ENCODE results near the gene PHF21A. TPM values are rescaled to one million over a fixed set of nuclear protein-coding genes. Genes with fewer than 3 reads are reported as not detected.

PHF21A gene
- total and polyA plus RNA-seq, 2 of the 8 experiments (the other 6 are each of a cell fraction or from before 2014, with no cell fraction given) = 17.6 to 40.3 TPM

DNA sequence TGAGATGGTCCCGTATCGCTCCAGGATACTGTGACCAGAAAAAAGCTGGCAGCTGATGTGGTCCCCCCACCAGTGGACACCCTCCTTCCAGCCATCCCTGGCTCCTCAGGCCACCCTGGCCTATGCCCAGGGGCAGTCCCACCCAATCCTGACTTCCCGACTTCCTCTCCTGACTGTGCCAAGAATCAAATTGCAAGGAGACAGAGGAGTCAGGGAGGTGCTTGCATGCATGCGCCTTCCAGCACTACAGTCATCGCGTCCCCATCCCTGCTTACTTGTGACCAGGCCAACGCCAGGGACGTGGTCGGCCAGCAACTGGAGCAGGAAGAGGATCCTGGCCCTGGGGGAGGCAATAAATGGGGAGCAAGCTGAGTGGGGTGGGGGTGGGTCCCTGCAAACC is 210.6 kb downstream of the PHF21A start:
- WGBS, 2 experiments (ENCODE audit: extremely low coverage in 1 of 2, insufficient coverage in 1 of 2, insufficient read length in 1 of 2, insufficient replicate concordance in 2 of 2, low coverage in 1 of 2, low lambda C conversion rate in 2 of 2, missing lambda C conversion rate in 1 of 2) = 95% methylated on average over 9 of the region's 9 CpGs; no CpG with 5 or more reads in 1 of the 2 experiments

More for the DNA sequence above, 210.6 kb downstream of the PHF21A start:
- Histone ChIP-seq H3K79me2 (ENCODE audit: control insufficient read depth in 1 of 2, insufficient read depth in 2 of 2, low read length in 2 of 2) (no peaks in the 10 kb centered on the region), H3K4me1 (replicated peaks in 1 of 4; ENCODE audit: control insufficient read depth in 3 of 4, insufficient read depth in 4 of 4, low read length in 3 of 4) (no peaks in the 10 kb centered on the region; a peak in 1 of 7 replicates), H2BK15ac (ENCODE audit: low read length) (no peak overlapping the region), H3K36me3 (ENCODE audit: control insufficient read depth in 2 of 4, insufficient read depth in 4 of 4, low read length in 3 of 4) (peaks cover 3 to 22% (median 16%) of the 10 kb centered on the region in 4 experiments; a peak in 7 of 8 replicates), H2BK12ac (ENCODE audit: low read depth, low read length) (no peak overlapping the region), H3K23ac (ENCODE audit: insufficient read length) (no peak overlapping the region), H2AFZ (ENCODE audit: low read length) (no peak overlapping the region), H4K5ac (ENCODE audit: insufficient read length, low read depth, low read length) (no peak overlapping the region), H2BK20ac (ENCODE audit: low read length) (no peak overlapping the region), H3K23me2 (ENCODE audit: low read depth, low read length) (0 out of 2 replicates have a peak, but pooled peaks cover 2% of the 10 kb centered on the region), H4K20me1 (replicated peaks in 1 of 2; ENCODE audit: control insufficient read depth in 1 of 2, insufficient read depth in 2 of 2, low read length in 2 of 2) (peaks cover 2 to 19% of the 10 kb centered on the region in 2 experiments), H4K8ac (ENCODE audit: extremely low read depth, insufficient read depth, low read length) (no peak overlapping the region), H4K91ac (replicated peaks; ENCODE audit: insufficient read length, low read length) (no peak overlapping the region), H3K27ac (ENCODE audit: low read depth, low read length) (no peak overlapping the region), H3K79me1 (ENCODE audit: low read depth, low read length) (peaks cover 2% of the 10 kb centered on the region; the same call in 1 of the 2 replicates), H3K4me3 (ENCODE audit: extremely low read depth in 1 of 4, insufficient read depth in 2 of 4, low read depth in 3 of 4, low read length in 4 of 4) (no peak overlapping the region), H3K9ac (replicated peaks in 1 of 4; ENCODE audit: extremely low read depth in 1 of 4, low read depth in 3 of 4, low read length in 3 of 4) (no peak overlapping the region), H3K18ac (ENCODE audit: extremely low read depth, low read length) (no peak overlapping the region), H3K9me3 (ENCODE audit: insufficient read depth in 2 of 2, low read depth in 1 of 2, low read length in 1 of 2) (no peaks in the 10 kb centered on the region), H2BK5ac (ENCODE audit: low read depth, low read length) (no peak overlapping the region), H2BK120ac (replicated peaks; ENCODE audit: low read depth, low read length) (no peak overlapping the region), H3K14ac (ENCODE audit: insufficient read length) (no peak overlapping the region), H3K4ac (replicated peaks; ENCODE audit: insufficient read length, low read depth, low read length) (no peak overlapping the region), H2AK5ac (ENCODE audit: low read depth, low read length) (no peak overlapping the region), H3K4me2 (ENCODE audit: insufficient read depth in 1 of 2, low read depth in 2 of 2, low read length in 2 of 2) (no peak overlapping the region), H3K27me3 (replicated peaks in 1 of 4; ENCODE audit: control insufficient read depth in 3 of 4, extremely low read depth in 1 of 4, insufficient read depth in 3 of 4, low read length in 3 of 4) (no peaks in the 10 kb centered on the region), H3K56ac (replicated peaks; ENCODE audit: insufficient read length, low read depth, low read length) (no peak overlapping the region)
- POLR2A ChIA-PET (ENCODE audit: partially characterized antibody) = interaction anchor here (0.8 kb wide), 1 partner anchor 20 kb away, joined by 4 read pairs; no protein-coding TSS in a partner anchor
- FAIRE-seq = no peak
- TF ChIP-seq EGR1 (IDR thresholded peaks at IDR 0.05; ENCODE audit: borderline replicate concordance, low read depth, low read length) (no peak), POU5F1 (IDR thresholded peaks at IDR 0.05; ENCODE audit: low read depth, low read length) (no peak), TCF12 (IDR thresholded peaks at IDR 0.05; ENCODE audit: low read depth, low read length) (no peak), ZNF274 (IDR thresholded peaks at IDR 0.05; ENCODE audit: borderline replicate concordance, extremely low read depth, low read length) (no peak), CHD1 (IDR thresholded peaks at IDR 0.05; ENCODE audit: low read depth, low read length) (no peak), CHD2 (IDR thresholded peaks at IDR 0.05; ENCODE audit: low read length) (no peak), EZH2 (IDR thresholded peaks at IDR 0.05; ENCODE audit: low read depth, low read length, severe bottlenecking) (no peak), CREB1 (IDR thresholded peaks at IDR 0.05) (no peak), TAF7 (optimal IDR thresholded peaks at IDR 0.05; ENCODE audit: borderline replicate concordance, low read depth, low read length) (no peak), EP300 (IDR thresholded peaks at IDR 0.05; ENCODE audit: borderline replicate concordance in 1 of 2, low read depth in 2 of 2, low read length in 2 of 2) (no peak)
- TF ChIP-seq, protein P1, sequence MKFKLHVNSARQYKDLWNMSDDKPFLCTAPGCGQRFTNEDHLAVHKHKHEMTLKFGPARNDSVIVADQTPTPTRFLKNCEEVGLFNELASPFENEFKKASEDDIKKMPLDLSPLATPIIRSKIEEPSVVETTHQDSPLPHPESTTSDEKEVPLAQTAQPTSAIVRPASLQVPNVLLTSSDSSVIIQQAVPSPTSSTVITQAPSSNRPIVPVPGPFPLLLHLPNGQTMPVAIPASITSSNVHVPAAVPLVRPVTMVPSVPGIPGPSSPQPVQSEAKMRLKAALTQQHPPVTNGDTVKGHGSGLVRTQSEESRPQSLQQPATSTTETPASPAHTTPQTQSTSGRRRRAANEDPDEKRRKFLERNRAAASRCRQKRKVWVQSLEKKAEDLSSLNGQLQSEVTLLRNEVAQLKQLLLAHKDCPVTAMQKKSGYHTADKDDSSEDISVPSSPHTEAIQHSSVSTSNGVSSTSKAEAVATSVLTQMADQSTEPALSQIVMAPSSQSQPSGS (IDR thresholded peaks at IDR 0.05; ENCODE audit: low read length) = no peak
- no peak for DNase-seq (ENCODE audit: low read depth in 1 of 2, low spot score in 2 of 2)
- CTCF ChIA-PET (ENCODE audit: partially characterized antibody) = interaction anchor here (0.9 to 1.9 kb wide), 4 partner anchors 12 to 55 kb away, joined by 3 to 5 read pairs (median 3); no protein-coding TSS in a partner anchor
